Measurements from ENCODE around the gene LRMDA.

DNA sequence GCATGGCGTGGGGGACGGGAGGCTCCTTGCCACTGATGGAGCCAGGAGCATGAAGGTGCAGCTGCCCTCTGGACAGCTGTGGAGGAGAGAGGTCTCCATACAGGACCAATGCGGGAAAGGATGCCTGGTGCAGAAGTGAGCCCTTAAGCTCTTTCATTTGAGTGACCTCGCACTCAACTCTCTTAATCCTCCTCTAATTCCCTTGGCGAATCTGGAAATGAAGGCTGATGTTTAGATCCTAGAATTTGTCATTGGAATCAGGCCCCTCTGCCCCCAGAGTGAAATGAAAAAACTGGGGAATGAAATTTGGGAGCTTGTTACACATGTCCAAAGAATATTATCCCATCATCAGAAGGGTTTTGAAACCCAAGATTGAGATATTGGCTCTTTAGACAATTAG lies 639.5 kb downstream of the LRMDA start:
- no peak for TF ChIP-seq CTCF (IDR thresholded peaks at IDR 0.05)
- TF ChIP-seq POLR2A (IDR thresholded peaks at IDR 0.05) = no peak
